Progenitor cell of endocrine pancreas (in vitro differentiated cells): ENCODE results near the gene UVRAG. TPM values are rescaled to one million over a fixed set of nuclear protein-coding genes. Genes with fewer than 3 reads are reported as not detected.

Experiments used
- DNase-seq: peaks from one replicate; pipeline ENCODE4 v3.0.0; 2021; ENCODE audit warnings: low spot score; ENCODE audit not compliant: unreplicated experiment
- H3K27ac Mint-ChIP-seq: 2 replicates; pipeline ENCODE4 v1.8.0; 2021; ENCODE audit warnings: mild to moderate bottlenecking, moderate library complexity, mixed read lengths
- H3K27me3 Mint-ChIP-seq: 2 replicates; pipeline ENCODE4 v1.8.0; 2021; ENCODE audit warnings: mixed read lengths
- H3K36me3 Mint-ChIP-seq: 2 replicates; pipeline ENCODE4 v1.8.0; 2022; ENCODE audit warnings: mixed read lengths; ENCODE audit not compliant: insufficient read depth
- H3K4me1 Mint-ChIP-seq: 2 replicates; pipeline ENCODE4 v1.8.0; 2021; ENCODE audit warnings: low read depth, mixed read lengths
- H3K4me3 Mint-ChIP-seq: 2 replicates; pipeline ENCODE4 v1.8.0; 2021; ENCODE audit warnings: low read depth, mild to moderate bottlenecking, moderate library complexity, mixed read lengths
- H3K9me3 Mint-ChIP-seq: 2 replicates; pipeline ENCODE4 v1.8.0; 2021; ENCODE audit warnings: low read depth, mixed read lengths
- CTCF ChIP-seq: fragments of 200-600 bp; sonication (generic); IDR thresholded peaks from one replicate; pipeline ENCODE4 v1.5.0; 2021; ENCODE audit warnings: antibody characterized with exemption, mild to moderate bottlenecking; ENCODE audit not compliant: unreplicated experiment
- total RNA-seq: library from RNA; stranded (reverse); gene quantifications from 2 replicates; pipeline ENCODE4 v1.2.1, GENCODE V29; 2021

UVRAG gene
- total RNA-seq, 1 donor from 2014 or later: 25.7 TPM

- Mint-ChIP-seq H3K36me3 (no peaks in the 10 kb centered on the region), H3K9me3 (no peaks in the 10 kb centered on the region), H3K27me3 (peaks cover 13% of the 10 kb centered on the region), H3K4me1 (no peaks in the 10 kb centered on the region), H3K4me3 (no peak overlapping the region), H3K27ac (no peak overlapping the region)
- no peak for DNase-seq
- no peak for TF ChIP-seq CTCF
Observed at GRCh38 chr11:75797116-75797515, 17.9 kb upstream of the UVRAG start.

GRCh38 chr11:75797792-75798191 is 17.2 kb upstream of the UVRAG start:
- Mint-ChIP-seq H3K4me1 (no peaks in the 10 kb centered on the region), H3K4me3 (no peak overlapping the region), H3K36me3 (no peaks in the 10 kb centered on the region), H3K27ac (no peak overlapping the region), H3K27me3 (peaks cover 13% of the 10 kb centered on the region), H3K9me3 (no peaks in the 10 kb centered on the region)
- TF ChIP-seq CTCF: no peak
- no peak for DNase-seq

- no peaks in the 10 kb centered on the region for H3K9me3 Mint-ChIP-seq
Observed at GRCh38 chr11:75800136-75800675, 14.8 kb upstream of the UVRAG start.

DNA sequence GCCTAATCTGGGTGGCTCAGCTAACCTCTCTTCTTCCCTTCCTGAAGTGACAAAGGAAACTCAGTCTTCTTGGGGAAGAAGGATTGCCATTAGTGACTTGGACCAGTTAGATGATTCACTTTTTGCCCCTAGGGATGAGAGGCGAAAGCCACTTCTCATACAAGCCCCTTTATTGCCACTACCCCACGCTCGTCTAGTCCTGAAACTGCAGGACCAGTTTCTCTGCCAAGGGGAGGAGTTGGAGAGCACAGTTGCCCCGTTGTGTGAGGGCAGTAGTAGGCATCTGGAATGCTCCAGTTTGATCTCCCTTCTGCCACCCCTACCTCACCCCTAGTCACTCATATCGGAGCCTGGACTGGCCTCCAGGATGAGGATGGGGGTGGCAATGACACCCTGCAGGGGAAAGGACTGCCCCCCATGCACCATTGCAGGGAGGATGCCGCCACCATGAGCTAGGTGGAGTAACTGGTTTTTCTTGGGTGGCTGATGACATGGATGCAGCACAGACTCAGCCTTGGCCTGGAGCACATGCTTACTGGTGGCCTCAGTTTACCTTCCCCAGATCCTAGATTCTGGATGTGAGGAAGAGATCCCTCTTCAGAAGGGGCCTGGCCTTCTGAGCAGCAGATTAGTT is 14.2 kb upstream of the UVRAG start:
- Mint-ChIP-seq H3K27ac (no peak overlapping the region), H3K4me3 (no peak overlapping the region), H3K4me1 (no peaks in the 10 kb centered on the region)

More at GRCh38 chr11:75800136-75800675, 14.8 kb upstream of the UVRAG start:
- Mint-ChIP-seq H3K4me1 (no peaks in the 10 kb centered on the region), H3K36me3 (no peaks in the 10 kb centered on the region), H3K27me3 (no peaks in the 10 kb centered on the region), H3K27ac (no peak overlapping the region), H3K4me3 (no peak overlapping the region)
- no peak for DNase-seq
- TF ChIP-seq CTCF: no peak

More for the DNA sequence above, 14.2 kb upstream of the UVRAG start:
- H3K9me3 Mint-ChIP-seq: no peaks in the 10 kb centered on the region
- H3K27me3 Mint-ChIP-seq: no peaks in the 10 kb centered on the region
- no peak for DNase-seq
- H3K36me3 Mint-ChIP-seq: no peaks in the 10 kb centered on the region
- no peak for TF ChIP-seq CTCF
